Measurements from ENCODE around the gene STUB1.

Gene STUB1

DNA sequence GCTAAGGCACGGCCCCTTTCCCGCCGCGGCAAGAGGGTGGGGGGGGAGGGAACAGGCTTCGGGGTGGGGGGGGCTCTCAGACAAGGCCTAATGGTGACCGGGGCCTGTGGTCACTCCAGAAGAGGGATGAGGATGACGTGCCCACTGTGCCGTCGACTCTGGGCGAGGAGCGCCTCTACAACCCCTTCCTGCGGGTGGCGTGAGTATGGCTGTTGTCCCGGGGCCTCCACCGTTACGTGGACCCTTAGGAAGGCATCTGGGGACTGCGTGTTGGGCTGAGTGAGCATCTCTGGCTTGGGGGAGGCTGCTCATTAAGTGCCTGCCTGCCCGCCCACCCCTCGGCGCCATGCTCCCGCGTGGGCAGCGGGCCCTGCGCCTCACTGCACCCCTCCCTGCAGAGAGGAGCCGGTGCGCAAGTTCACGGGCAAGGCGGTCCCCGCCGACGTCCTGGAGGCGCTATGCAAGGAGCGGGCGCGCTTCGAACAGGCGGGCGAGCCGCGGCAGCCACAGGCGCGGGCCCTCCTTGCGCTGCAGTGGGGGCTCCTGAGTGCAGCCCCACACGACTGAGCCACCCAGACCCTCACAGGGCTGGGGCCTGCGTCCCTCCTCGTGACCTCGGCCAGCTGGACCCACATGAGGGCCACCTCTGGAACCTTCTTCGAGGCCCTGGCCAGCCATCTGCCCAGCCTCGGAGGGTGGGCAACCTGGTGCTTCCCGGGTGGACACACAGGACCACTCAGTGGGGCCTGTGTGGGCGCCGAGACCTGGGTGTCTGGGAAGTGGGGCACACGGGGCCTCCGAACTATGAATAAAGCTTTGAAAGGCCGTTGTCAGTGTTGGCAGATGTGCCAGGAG, 48.9 kb downstream of the STUB1 start:
- H3K4me1 Mint-ChIP-seq (ENCODE audit: low read depth), result peaks cover 5% of the 10 kb centered on the region
- H3K9me3 Mint-ChIP-seq, result no peaks in the 10 kb centered on the region
- peak overlapping the region; percentile 63 for H3K27ac Mint-ChIP-seq
- peak; percentile 41 for DNase-seq
- H3K4me3 Mint-ChIP-seq, result peak overlapping the region; percentile 70
- peaks cover 33% of the 10 kb centered on the region for H3K36me3 Mint-ChIP-seq (ENCODE audit: low read depth)
- H3K27me3 Mint-ChIP-seq, result no peaks in the 10 kb centered on the region

- peak; percentile 34 for DNase-seq
- Mint-ChIP-seq H3K9me3 (no peaks in the 10 kb centered on the region), H3K4me3 (peak overlapping the region; percentile 20), H3K36me3 (ENCODE audit: low read depth) (peaks cover 42% of the 10 kb centered on the region), H3K27ac (no peak overlapping the region), H3K27me3 (no peaks in the 10 kb centered on the region), H3K4me1 (ENCODE audit: low read depth) (peaks cover 10% of the 10 kb centered on the region)
Measured at GRCh38 chr16:729768-730665, 49.8 kb downstream of the STUB1 start.

- no peak overlapping the region for H3K4me3 Mint-ChIP-seq
- no peaks in the 10 kb centered on the region for H3K27me3 Mint-ChIP-seq
- H3K36me3 Mint-ChIP-seq (ENCODE audit: low read depth), result peaks cover 48% of the 10 kb centered on the region
Measured at GRCh38 chr16:730666-731509, 50.7 kb downstream of the STUB1 start.

DNA sequence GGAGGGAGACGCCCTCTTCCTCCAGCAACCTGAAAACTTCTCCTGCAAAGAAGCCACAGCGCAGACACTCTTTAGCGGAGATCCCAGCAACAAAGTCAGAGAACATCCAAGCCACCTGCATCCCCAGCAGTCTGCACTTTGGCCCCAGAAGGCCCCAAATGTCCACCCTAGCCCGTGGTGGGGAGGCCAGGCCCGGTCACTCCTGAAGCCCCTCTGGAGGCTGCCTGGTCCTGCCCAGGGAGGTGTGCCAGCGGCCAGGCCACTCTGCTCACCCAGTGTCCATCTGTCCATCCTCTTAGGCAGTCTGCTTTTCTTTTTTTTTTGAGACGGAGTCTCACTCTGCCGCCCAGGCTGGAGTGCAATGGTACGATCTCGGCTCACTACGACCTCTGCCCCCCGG, 52.1 kb downstream of the STUB1 start:
- DNase-seq, result no peak
- H3K27me3 Mint-ChIP-seq, result no peaks in the 10 kb centered on the region
- no peak overlapping the region for H3K4me3 Mint-ChIP-seq
- peaks cover 27% of the 10 kb centered on the region for H3K4me1 Mint-ChIP-seq (ENCODE audit: low read depth)
- no peak overlapping the region for H3K27ac Mint-ChIP-seq
- H3K36me3 Mint-ChIP-seq (ENCODE audit: low read depth), result peaks cover 63% of the 10 kb centered on the region
- H3K9me3 Mint-ChIP-seq, result no peaks in the 10 kb centered on the region

More at GRCh38 chr16:730666-731509, 50.7 kb downstream of the STUB1 start:
- Mint-ChIP-seq H3K9me3 (no peaks in the 10 kb centered on the region), H3K4me1 (ENCODE audit: low read depth) (peaks cover 17% of the 10 kb centered on the region), H3K27ac (no peak overlapping the region)
- DNase-seq, result peak; percentile 36

All from activated T-cell treated with anti-CD3 and anti-CD28 coated beads, Interleukin-2, amount 50 U/mL, for 24 hours (primary cell).